ENCODE results near the gene R3HDM2.
A peak's percentile ranks its signal among the peaks of the same experiment; 100 is the strongest.

R3HDM2 gene

GRCh38 chr12:57467212-57467874 lies 36.5 kb upstream of the R3HDM2 start:
- no peak for DNase-seq (ENCODE audit: low read depth in 2 of 2, low spot score in 1 of 2)

GRCh38 chr12:57465747-57466505 lies 35.1 kb upstream of the R3HDM2 start:
- no peak for DNase-seq (ENCODE audit: low read depth in 2 of 2, low spot score in 1 of 2)

GRCh38 chr12:57465030-57465746 lies 34.3 kb upstream of the R3HDM2 start:
- DNase-seq (ENCODE audit: low read depth in 2 of 2, low spot score in 1 of 2), result no peak

- DNase-seq (ENCODE audit: low read depth in 2 of 2, low spot score in 1 of 2), result no peak
These were observed 33.7 kb upstream of the R3HDM2 start for GRCh38 chr12:57464569-57464968.

GRCh38 chr12:57462912-57463253 lies 32.0 kb upstream of the R3HDM2 start:
- no peak for DNase-seq (ENCODE audit: low read depth in 2 of 2, low spot score in 1 of 2)

GRCh38 chr12:57462251-57462911 lies 31.5 kb upstream of the R3HDM2 start:
- DNase-seq (ENCODE audit: low read depth in 2 of 2, low spot score in 1 of 2), result peak; percentile 72 to 79

GRCh38 chr12:57461917-57462250 lies 31.0 kb upstream of the R3HDM2 start:
- no peak for DNase-seq (ENCODE audit: low read depth in 2 of 2, low spot score in 1 of 2)

GRCh38 chr12:57461276-57461916 lies 30.6 kb upstream of the R3HDM2 start:
- no peak for DNase-seq (ENCODE audit: low read depth in 2 of 2, low spot score in 1 of 2)

GRCh38 chr12:57460841-57461275 lies 30.0 kb upstream of the R3HDM2 start:
- no peak for DNase-seq (ENCODE audit: low read depth in 2 of 2, low spot score in 1 of 2)

- DNase-seq (ENCODE audit: low read depth in 2 of 2, low spot score in 1 of 2), result no peak
These were observed 29.6 kb upstream of the R3HDM2 start for GRCh38 chr12:57460468-57460784.

- no peak for DNase-seq (ENCODE audit: low read depth in 2 of 2, low spot score in 1 of 2)
These were observed 29.1 kb upstream of the R3HDM2 start, which contains the start of gene GLI1 for GRCh38 chr12:57459750-57460467. Gene GLI1, plus strand, starts transcription at chr12:57459785. Its CDS starts 3,907 bp downstream, at chr12:57463692.

- peak; percentile 83 to 86 for DNase-seq (ENCODE audit: low read depth in 2 of 2, low spot score in 1 of 2)
These were observed 28.4 kb upstream of the R3HDM2 start for GRCh38 chr12:57459055-57459749.

GRCh38 chr12:57458665-57459054 lies 27.8 kb upstream of the R3HDM2 start:
- DNase-seq (ENCODE audit: low read depth in 2 of 2, low spot score in 1 of 2), result no peak

GRCh38 chr12:57456737-57457490 lies 26.1 kb upstream of the R3HDM2 start:
- DNase-seq (ENCODE audit: low read depth in 2 of 2, low spot score in 1 of 2), result no peak

- DNase-seq (ENCODE audit: low read depth in 2 of 2, low spot score in 1 of 2), result no peak
These were observed 25.4 kb upstream of the R3HDM2 start for GRCh38 chr12:57456145-57456700.

GRCh38 chr12:57455374-57456144 lies 24.7 kb upstream of the R3HDM2 start:
- DNase-seq (ENCODE audit: low read depth in 2 of 2, low spot score in 1 of 2), result no peak

GRCh38 chr12:57454566-57455373 lies 23.9 kb upstream of the R3HDM2 start, which contains the start of gene INHBE:
Gene INHBE, plus strand, starts transcription at chr12:57455307. Its CDS starts 230 bp downstream, at chr12:57455537.
- no peak for DNase-seq (ENCODE audit: low read depth in 2 of 2, low spot score in 1 of 2)

Data from stimulated activated CD8-positive, alpha-beta memory T cell treated with anti-CD3 and anti-CD28 coated beads, Interleukin-4, amount 100 ng/mL, for 1 hour (primary cell).